Raji (cell line): ENCODE measurements around the gene ESYT3.

ENCODE experiments used
- POLR2A ChIP-seq: IDR thresholded peaks from 2 replicates; pipeline ENCODE4 v1.6.1; 2011; ENCODE audit warnings: low read depth, low read length, control low read depth; ENCODE audit not compliant: insufficient read depth

Gene ESYT3

DNA sequence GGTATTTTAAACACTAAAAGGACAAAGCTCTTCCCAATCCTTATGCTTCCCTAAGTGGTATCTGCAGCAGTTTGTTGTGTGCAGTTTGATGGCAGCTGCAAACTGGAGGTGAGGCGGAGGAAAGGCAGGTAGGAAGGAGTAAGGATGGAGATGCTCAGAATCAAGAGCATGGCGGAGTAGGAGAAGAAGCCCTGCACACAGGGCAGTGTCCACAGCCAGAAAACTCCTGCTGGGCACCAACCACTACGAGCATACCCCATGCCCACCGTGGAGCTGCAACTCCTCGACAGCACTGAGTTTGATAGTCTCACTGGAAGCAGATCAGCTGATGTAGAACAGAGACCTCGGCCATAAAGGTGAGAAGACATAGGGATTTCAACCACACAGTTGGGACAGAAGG, 30.3 kb upstream of the ESYT3 start:
- TF ChIP-seq POLR2A = no peak

- no peak for TF ChIP-seq POLR2A
These were observed 29.4 kb upstream of the ESYT3 start for GRCh38 chr3:138405001-138405400.

- TF ChIP-seq POLR2A = no peak
These were observed 28.9 kb upstream of the ESYT3 start for GRCh38 chr3:138405486-138405885.

GRCh38 chr3:138406606-138407005, 27.8 kb upstream of the ESYT3 start:
- no peak for TF ChIP-seq POLR2A

GRCh38 chr3:138407236-138407907, 27.0 kb upstream of the ESYT3 start:
- no peak for TF ChIP-seq POLR2A

DNA sequence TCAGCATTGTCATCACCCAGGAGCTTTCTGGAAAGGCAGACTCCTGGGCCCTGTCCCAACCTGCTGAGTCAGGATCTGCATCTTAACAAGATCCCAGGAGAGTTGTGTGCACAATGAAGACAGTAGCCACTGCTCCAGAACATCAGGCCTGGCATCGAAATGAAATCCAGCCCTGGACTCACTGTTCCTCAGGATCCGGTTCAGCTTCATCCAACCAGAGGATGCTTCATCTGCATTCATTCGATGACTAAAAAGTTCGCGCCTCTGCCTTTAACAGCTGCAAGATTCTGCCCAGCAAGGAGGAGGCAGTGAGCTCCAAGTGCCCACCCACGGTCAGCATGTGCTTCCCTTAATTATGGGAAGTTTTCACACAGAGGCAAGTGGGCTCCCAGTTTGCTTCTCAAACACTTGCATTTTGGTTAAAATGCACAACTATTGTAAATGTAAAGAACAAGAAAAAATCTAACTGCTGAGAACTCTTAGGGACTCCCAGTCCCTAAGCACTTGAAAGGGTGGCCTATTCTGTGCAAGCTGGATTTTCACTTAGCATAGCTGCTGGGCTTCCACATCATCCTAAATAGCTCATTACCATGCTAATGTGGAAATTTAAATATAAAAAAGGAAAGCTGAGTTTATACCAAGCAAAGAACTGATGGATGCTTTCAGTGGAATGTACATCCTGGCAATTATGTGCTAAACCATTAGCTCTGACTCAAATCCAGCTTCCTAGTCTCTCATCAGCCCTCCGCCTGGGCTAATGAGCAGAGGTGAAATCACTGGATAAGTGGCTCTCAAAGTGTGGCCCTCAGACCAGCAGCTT, 25.5 kb upstream of the ESYT3 start:
- no peak for TF ChIP-seq POLR2A

DNA sequence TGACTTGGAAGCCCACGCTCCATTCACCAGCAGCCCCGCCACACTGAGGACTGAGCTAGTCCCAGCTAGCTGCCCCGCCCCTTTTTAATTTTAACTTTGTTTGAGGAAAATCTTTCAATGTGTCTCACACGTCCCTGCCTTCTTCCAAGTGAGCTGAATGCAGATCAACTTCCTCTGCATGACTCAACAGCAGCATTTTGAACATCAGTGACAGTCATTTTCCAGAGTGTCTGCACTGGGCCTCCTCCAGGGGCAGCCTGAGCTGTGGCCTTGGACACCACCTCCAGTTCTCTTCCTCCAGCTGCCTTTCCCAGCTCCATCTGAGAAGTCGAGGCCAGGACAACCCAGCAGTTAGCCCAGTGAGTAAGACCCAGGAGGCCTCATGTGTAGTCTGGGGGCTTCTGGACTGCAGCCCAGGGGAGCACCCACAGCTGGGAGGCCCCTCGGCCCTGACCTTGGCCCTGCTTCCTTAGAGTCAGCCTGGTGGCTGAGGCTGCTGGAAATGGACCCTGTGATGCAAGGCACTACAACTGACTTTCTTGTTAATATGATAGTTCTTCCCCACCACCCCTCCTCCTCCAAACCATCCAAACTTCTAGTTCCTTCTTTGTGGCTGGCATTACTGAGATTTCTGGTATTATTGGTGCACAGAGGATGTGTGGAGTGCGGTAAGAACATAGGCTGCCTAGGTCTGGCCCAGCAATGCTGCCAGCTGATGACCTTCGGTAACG, 21.4 kb upstream of the ESYT3 start:
- TF ChIP-seq POLR2A = no peak

DNA sequence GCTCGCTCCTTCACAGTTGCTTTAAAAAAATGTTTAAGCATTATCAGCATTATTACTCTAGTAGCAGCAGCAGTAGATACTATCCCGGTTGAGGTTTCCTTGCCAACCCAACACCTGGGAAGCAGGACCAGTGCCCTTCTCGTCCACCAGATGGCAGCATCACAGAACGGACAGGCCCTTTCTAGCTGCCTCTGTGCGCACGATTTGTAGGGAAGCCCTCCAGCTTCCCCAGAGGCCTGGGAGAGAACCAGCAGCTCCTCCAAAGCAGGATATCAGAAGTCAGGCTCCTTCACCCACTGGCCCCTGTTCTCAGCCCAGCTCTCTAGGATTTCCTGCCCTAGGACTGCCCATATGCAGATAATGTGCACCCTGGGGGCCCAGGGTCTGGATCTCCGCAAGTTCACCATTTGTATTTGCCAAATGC, 16.8 kb upstream of the ESYT3 start:
- no peak for TF ChIP-seq POLR2A

DNA sequence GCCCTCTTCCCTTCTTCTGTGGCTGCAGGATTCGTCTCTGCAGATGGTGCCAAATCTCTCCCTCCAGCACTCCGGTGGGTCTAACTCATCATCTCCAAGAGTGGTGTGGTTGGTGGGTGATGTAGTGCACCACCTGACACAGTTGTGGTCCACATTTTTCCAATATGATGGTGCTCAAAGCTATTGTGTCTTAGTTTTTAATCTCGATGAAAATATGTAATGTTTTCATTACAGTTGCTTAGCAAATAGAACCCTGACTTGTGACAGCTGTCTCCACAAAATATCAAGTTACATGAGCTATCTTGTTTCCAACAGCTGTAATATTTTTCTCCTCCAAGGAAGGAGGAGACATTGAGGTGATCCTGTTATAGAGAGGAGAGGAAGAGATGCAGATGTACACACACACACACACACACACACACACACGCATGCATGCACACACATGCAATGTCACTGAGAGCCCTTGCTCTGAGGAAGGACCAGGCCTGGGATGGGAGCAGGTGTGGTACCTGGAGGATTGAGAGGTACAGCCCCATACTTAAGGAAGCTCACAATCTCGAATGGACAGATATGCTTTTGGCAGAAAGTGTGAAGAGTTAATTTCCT, 15.7 kb upstream of the ESYT3 start:
- no peak for TF ChIP-seq POLR2A

- TF ChIP-seq POLR2A = no peak
These were observed 11.1 kb upstream of the ESYT3 start for GRCh38 chr3:138423316-138423715.

- TF ChIP-seq POLR2A = no peak
These were observed 10.1 kb upstream of the ESYT3 start for GRCh38 chr3:138424323-138424722.

GRCh38 chr3:138426211-138426610, 8.2 kb upstream of the ESYT3 start:
- no peak for TF ChIP-seq POLR2A

DNA sequence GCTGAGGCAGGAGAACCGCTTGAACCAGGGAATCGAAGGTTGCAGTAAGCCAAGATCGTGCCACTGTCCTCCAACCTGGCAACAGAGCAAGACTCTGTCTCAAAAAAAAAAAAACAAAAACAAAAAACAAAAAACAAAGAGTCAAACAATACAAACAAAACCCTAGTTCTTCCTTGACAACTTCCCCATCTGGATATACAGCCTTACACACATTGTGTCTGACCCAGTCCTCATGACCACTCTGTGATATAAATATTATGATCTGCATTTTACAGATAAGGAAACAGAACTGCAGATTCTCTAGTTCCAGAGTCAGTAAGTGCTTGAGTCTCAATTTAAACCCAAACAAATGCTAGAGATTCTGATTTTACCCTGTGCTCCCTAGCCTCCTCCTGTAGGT, 4.8 kb upstream of the ESYT3 start:
- TF ChIP-seq POLR2A = no peak

GRCh38 chr3:138432576-138433240, 1.7 kb upstream of the ESYT3 start:
- no peak for TF ChIP-seq POLR2A

DNA sequence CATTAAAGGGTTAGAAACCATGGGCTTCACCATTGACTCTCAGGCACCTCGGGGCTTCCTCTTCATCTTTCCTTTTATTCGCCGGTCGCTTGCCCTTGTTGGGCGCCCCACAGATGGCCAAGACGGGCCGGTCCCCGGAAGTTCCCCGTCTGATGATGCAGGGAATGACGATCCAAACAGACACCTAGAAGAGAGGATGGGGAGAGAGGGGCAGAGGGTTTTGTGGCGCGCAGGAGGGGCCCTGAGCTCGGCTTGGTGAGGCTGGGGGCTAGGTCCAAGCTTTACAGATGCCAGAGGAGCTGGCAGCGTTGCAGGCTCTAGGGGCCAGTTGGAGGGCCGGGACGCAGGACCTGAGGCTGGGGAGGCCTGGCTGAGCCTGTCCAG, 532 bp upstream of the ESYT3 start:
- TF ChIP-seq POLR2A = no peak
